ENCODE results near the gene ARHGAP29.

Gene ARHGAP29

DNA sequence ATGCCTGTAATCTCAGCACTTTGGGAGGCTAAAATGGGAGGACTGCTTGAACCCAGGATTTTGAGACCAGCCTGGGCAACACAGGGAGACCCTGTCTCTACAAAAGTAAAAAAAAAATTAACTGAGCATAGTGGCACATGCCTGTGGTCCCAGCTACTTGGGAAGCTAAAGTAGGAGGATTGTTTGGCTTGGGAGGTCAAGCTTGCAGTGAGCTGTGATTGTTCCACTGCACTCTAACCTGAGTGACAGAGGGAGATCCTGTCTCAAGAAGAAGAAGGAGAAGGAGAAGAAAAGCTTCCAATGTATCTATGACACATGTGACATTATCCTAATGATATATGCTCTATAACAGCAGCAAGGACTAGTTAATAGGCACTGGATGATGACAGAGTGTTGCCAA is 20.1 kb upstream of the ARHGAP29 start:
- Histone ChIP-seq H3K36me3 (ENCODE audit: control insufficient read depth, insufficient read depth, low read length) (no peaks in the 10 kb centered on the region), H3K4me1 (ENCODE audit: control insufficient read depth, insufficient read depth, low read length) (no peaks in the 10 kb centered on the region), H3K27ac (ENCODE audit: low read depth, low read length) (no peak overlapping the region), H3K4me3 (ENCODE audit: low read length) (no peak overlapping the region), H3K9ac (ENCODE audit: low read length) (no peak overlapping the region), H3K27me3 (ENCODE audit: control insufficient read depth, insufficient read depth, low read length) (no peaks in the 10 kb centered on the region)

- no peak overlapping the region for H3K27ac ChIP-seq (ENCODE audit: low read depth, low read length)
These were observed 18.1 kb upstream of the ARHGAP29 start for GRCh38 chr1:94255476-94255875.

DNA sequence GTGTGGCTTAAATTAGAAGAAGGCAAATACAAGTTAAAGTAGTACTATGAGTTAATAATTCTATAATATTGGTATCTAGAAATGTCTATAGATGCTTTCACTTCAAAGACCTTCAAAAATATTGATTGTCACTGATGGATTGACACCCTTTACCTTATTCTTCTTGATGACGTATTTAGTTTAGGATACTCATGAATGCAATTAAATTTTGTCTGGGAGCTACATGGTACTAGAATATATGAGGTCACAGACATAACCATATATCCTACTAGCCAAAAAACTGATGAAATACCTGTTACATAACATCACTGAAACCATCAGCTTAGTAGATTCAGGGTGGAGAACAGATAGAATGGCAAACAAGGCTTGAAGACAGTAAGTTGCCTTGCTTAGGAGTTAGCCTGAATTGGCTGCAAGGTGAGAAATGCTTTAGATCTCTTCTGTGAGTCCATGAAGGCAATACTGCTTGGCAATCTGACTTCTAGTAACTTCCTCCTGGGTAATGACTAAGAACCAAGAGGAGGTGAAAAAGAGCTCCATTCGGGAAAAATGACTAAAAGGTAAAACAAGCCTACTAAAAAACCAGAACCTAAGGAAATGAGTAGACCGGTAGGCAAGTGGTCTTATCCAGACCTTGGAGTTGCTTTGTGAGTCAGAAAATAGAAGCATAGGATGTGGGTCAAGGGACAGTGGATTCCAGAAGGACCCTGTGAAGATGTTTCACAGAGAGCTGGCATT is 16.9 kb upstream of the ARHGAP29 start:
- no peak overlapping the region for H3K4me3 ChIP-seq (ENCODE audit: low read length)
- no peaks in the 10 kb centered on the region for H3K27me3 ChIP-seq (ENCODE audit: control insufficient read depth, insufficient read depth, low read length)
- H3K36me3 ChIP-seq (ENCODE audit: control insufficient read depth, insufficient read depth, low read length) = no peaks in the 10 kb centered on the region
- H3K27ac ChIP-seq (ENCODE audit: low read depth, low read length) = no peak overlapping the region
- no peaks in the 10 kb centered on the region for H3K4me1 ChIP-seq (ENCODE audit: control insufficient read depth, insufficient read depth, low read length)
- H3K9ac ChIP-seq (ENCODE audit: low read length) = no peak overlapping the region

More at GRCh38 chr1:94255476-94255875, 18.1 kb upstream of the ARHGAP29 start:
- Histone ChIP-seq H3K9ac (ENCODE audit: low read length) (no peak overlapping the region), H3K4me3 (ENCODE audit: low read length) (no peak overlapping the region), H3K27me3 (ENCODE audit: control insufficient read depth, insufficient read depth, low read length) (no peaks in the 10 kb centered on the region), H3K4me1 (ENCODE audit: control insufficient read depth, insufficient read depth, low read length) (no peaks in the 10 kb centered on the region), H3K36me3 (ENCODE audit: control insufficient read depth, insufficient read depth, low read length) (no peaks in the 10 kb centered on the region)

DNA sequence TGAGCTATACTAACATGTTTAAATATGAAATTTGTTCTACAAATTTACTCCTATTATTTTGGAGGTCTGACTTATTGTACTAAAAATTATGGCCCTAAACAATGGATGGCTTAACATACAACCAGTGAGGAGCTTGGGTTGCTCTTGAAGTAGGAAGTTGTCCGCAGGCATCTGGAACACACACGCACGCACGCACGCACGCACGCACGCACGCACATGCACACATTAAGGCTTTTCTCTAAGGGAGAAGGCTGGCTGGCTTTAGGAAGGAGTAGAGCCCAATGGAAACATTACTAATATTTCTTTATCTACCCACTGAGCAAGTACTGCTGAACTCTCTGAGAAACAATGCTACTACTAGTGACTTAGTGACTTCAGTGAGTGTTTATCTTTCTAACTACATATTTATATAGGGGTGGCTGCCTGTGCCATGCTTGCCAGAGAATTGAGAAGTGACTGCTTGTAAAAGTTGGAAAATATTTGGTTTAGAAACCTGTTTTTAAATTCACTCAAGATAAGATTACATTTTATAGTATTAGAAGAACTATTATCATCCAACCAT is 16.2 kb upstream of the ARHGAP29 start:
- H3K27ac ChIP-seq (ENCODE audit: low read depth, low read length) = no peak overlapping the region
- no peak overlapping the region for H3K9ac ChIP-seq (ENCODE audit: low read length)
- H3K27me3 ChIP-seq (ENCODE audit: control insufficient read depth, insufficient read depth, low read length) = no peaks in the 10 kb centered on the region
- no peaks in the 10 kb centered on the region for H3K4me1 ChIP-seq (ENCODE audit: control insufficient read depth, insufficient read depth, low read length)
- H3K4me3 ChIP-seq (ENCODE audit: low read length) = no peak overlapping the region
- no peaks in the 10 kb centered on the region for H3K36me3 ChIP-seq (ENCODE audit: control insufficient read depth, insufficient read depth, low read length)

- H3K4me1 ChIP-seq (ENCODE audit: control insufficient read depth, insufficient read depth, low read length) = peaks cover 2% of the 10 kb centered on the region
- H3K36me3 ChIP-seq (ENCODE audit: control insufficient read depth, insufficient read depth, low read length) = no peaks in the 10 kb centered on the region
- peaks cover 4% of the 10 kb centered on the region for H3K27me3 ChIP-seq (ENCODE audit: control insufficient read depth, insufficient read depth, low read length)
- H3K4me3 ChIP-seq (ENCODE audit: low read length) = no peak overlapping the region
- H3K9ac ChIP-seq (ENCODE audit: low read length) = no peak overlapping the region
- no peak overlapping the region for H3K27ac ChIP-seq (ENCODE audit: low read depth, low read length)
These were observed 13.0 kb upstream of the ARHGAP29 start for GRCh38 chr1:94250341-94250740.

DNA sequence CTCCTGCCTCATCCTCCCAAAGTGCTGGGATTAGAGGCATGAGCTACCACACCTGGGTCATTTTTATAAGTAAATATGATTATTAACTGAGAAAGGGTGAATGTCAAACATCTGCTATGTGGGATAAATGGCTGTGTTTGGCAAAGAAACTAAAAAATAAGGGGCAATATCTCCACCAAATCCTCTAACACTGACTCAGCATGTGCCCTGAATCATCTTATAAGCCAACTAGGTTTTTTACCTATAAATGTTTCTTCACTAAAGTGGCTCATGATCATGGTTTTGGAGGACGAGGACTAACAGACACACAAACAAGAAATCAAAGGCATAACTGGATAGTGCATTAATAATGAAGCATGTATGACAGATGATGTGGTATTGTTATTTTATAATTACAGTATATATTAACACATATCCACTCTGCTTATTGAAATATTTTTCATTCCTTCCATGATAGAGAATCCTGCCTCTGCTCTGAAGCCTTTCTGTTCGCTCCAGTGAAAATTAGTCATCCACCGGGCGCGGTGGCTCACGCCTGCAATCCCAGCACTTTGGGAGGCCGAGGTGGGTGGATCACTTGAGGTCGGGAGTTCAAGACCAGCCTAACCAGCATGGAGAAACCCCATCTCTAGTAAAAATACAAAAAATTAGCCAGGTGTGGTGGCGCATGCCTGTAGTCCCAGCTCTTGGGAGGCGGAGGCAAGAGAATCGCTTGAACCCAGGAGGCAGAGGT is 11.7 kb upstream of the ARHGAP29 start:
- no peak overlapping the region for H3K27ac ChIP-seq (ENCODE audit: low read depth, low read length)
- H3K4me1 ChIP-seq (ENCODE audit: control insufficient read depth, insufficient read depth, low read length) = peaks cover 2% of the 10 kb centered on the region
- H3K9ac ChIP-seq (ENCODE audit: low read length) = no peak overlapping the region
- H3K27me3 ChIP-seq (ENCODE audit: control insufficient read depth, insufficient read depth, low read length) = peaks cover 4% of the 10 kb centered on the region
- no peak overlapping the region for H3K4me3 ChIP-seq (ENCODE audit: low read length)
- no peaks in the 10 kb centered on the region for H3K36me3 ChIP-seq (ENCODE audit: control insufficient read depth, insufficient read depth, low read length)

DNA sequence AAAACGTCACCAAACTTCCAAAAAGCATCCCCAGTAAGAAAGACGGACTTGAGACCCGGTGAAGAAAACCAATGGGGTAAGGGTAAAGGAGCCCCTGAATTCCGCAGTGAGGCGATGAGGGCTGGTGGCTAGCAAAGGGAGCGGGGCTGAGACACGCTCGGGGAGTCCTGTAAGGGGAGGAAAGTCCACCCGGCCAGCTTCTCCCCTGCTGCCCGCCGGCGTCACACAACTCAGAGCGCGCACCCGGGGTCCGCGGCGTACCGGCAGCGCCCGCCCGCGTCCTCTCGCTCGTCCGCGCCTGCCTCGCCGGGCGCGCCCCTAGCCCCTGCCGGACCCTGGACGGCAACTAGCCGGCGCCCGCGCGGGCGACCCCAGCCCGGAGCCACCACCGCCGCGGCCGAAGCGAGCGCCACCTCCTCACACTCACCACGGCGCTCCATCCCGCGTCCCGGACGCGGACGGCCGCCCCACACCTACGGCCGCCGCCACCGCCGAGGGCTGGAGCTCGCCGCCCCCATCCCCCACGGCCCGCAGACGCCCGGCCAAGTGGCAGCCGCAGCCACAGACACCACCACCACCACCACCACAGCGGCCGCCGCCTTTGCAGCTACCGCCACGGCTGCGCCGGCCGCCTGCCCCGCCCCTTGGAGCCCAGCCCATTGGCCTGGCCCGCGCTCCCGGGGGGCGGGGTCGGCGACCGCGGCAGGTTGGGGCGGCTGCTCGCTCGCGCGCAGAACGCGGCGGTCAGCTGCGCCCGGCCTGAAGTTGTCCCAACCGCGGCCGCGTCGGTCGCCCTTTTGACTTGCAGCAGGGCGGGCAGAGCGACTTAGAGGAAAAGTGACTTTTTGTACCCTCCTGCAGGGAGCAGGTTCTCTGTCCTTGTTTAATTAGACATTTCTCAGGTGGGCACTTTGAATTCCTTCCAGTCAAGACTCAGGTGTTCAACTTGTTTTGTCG is 10.0 kb upstream of the ARHGAP29 start:
- H3K27me3 ChIP-seq (ENCODE audit: control insufficient read depth, insufficient read depth, low read length) = peaks cover 4% of the 10 kb centered on the region
- peaks cover 2% of the 10 kb centered on the region for H3K4me1 ChIP-seq (ENCODE audit: control insufficient read depth, insufficient read depth, low read length)
- H3K27ac ChIP-seq (ENCODE audit: low read depth, low read length) = peak overlapping the region; percentile 1
- H3K36me3 ChIP-seq (ENCODE audit: control insufficient read depth, insufficient read depth, low read length) = no peaks in the 10 kb centered on the region
- H3K9ac ChIP-seq (ENCODE audit: low read length) = no peak overlapping the region
- H3K4me3 ChIP-seq (ENCODE audit: low read length) = peak overlapping the region; percentile 69

GRCh38 chr1:94246692-94247137 is 9.3 kb upstream of the ARHGAP29 start:
- Histone ChIP-seq H3K36me3 (ENCODE audit: control insufficient read depth, insufficient read depth, low read length) (no peaks in the 10 kb centered on the region), H3K4me3 (ENCODE audit: low read length) (peak overlapping the region; percentile 69), H3K4me1 (ENCODE audit: control insufficient read depth, insufficient read depth, low read length) (peaks cover 2% of the 10 kb centered on the region), H3K27ac (ENCODE audit: low read depth, low read length) (peak overlapping the region; percentile 1), H3K27me3 (ENCODE audit: control insufficient read depth, insufficient read depth, low read length) (peaks cover 4% of the 10 kb centered on the region), H3K9ac (ENCODE audit: low read length) (no peak overlapping the region)

GRCh38 chr1:94245747-94246438 is 8.5 kb upstream of the ARHGAP29 start:
- Histone ChIP-seq H3K4me3 (ENCODE audit: low read length) (no peak overlapping the region), H3K4me1 (ENCODE audit: control insufficient read depth, insufficient read depth, low read length) (peaks cover 2% of the 10 kb centered on the region), H3K27ac (ENCODE audit: low read depth, low read length) (no peak overlapping the region), H3K36me3 (ENCODE audit: control insufficient read depth, insufficient read depth, low read length) (no peaks in the 10 kb centered on the region), H3K9ac (ENCODE audit: low read length) (no peak overlapping the region), H3K27me3 (ENCODE audit: control insufficient read depth, insufficient read depth, low read length) (peaks cover 4% of the 10 kb centered on the region)

DNA sequence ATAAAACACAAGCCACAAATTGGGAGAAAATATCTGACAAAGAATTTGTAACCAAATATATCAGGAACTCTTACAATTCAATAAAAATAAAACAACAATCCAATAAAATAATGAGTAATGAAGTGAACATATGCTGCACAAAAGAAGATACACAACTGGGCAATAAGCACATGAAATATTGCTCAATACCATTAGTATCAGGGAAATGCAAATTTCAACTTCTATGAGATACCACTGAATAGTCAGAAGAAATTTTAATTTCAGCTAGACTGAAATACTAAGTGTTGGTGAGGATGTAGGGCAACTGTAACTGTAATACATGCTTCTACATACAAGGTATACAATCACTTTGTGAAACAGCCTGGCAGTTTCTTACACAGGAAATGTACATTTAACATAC is 7.4 kb upstream of the ARHGAP29 start:
- H3K27me3 ChIP-seq (ENCODE audit: control insufficient read depth, insufficient read depth, low read length) = peaks cover 4% of the 10 kb centered on the region
- no peak overlapping the region for H3K4me3 ChIP-seq (ENCODE audit: low read length)
- H3K27ac ChIP-seq (ENCODE audit: low read depth, low read length) = no peak overlapping the region
- no peaks in the 10 kb centered on the region for H3K36me3 ChIP-seq (ENCODE audit: control insufficient read depth, insufficient read depth, low read length)
- no peak overlapping the region for H3K9ac ChIP-seq (ENCODE audit: low read length)
- peaks cover 2% of the 10 kb centered on the region for H3K4me1 ChIP-seq (ENCODE audit: control insufficient read depth, insufficient read depth, low read length)

DNA sequence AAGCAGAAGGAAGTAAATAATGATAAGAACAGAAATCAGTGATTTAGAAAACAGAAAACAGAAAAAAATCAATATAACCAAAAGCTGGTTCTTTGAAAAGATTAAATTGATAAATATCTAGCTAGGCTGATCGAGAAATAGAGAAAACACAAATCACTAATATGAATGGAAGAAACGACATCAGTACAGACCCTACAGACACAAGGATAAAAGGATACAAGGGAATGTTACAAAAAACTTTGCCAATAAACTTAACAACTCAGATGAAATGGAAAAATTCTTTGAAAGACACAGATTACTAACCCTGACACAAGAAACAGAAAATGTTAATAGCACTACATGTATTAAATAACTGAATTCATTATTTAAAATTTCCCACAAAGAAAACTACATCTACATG is 6.3 kb upstream of the ARHGAP29 start:
- no peak overlapping the region for H3K9ac ChIP-seq (ENCODE audit: low read length)
- no peaks in the 10 kb centered on the region for H3K36me3 ChIP-seq (ENCODE audit: control insufficient read depth, insufficient read depth, low read length)
- peaks cover 2% of the 10 kb centered on the region for H3K4me1 ChIP-seq (ENCODE audit: control insufficient read depth, insufficient read depth, low read length)
- no peak overlapping the region for H3K4me3 ChIP-seq (ENCODE audit: low read length)
- H3K27ac ChIP-seq (ENCODE audit: low read depth, low read length) = no peak overlapping the region
- peaks cover 4% of the 10 kb centered on the region for H3K27me3 ChIP-seq (ENCODE audit: control insufficient read depth, insufficient read depth, low read length)

Measured in rectal smooth muscle tissue (tissue), 1 donor.